K562 (cell line): Measurements from ENCODE around the gene APP. TPM values are rescaled to one million over a fixed set of nuclear protein-coding genes. Genes with fewer than 3 reads are reported as not detected.

ENCODE experiments used
- ATAC-seq: fragments of 200-7000 bp; cut with Tn5 transposase; 3 replicates; pipeline ENCODE4 v1.9.1; 2020; ENCODE audit warnings: moderate library complexity
- BruUV-seq: library from RNA; stranded (reverse); fragments of 400-500 nt; replicated peaks from 2 replicates; lab custom pipeline; 2021; lab: Mats Ljungman, UMichigan
- CTCF ChIA-PET: fragments of 300-600 bp; formaldehyde crosslinking; extraction: SDS; loops from one replicate; lab custom pipeline; 2021; ENCODE audit warnings: low intra/inter-chr PET ratio; lab: Yijun Ruan, JAX
- POLR2A ChIA-PET: fragments of 300-600, 350-650 bp; sonication (Branson Sonifier 250); formaldehyde crosslinking; extraction: SDS; loops from one replicate; lab custom pipeline; 2021; ENCODE audit warnings: antibody characterized with exemption, inconsistent platforms; lab: Yijun Ruan, JAX
- DNase-seq, 4 experiments: peaks; one replicate each; pipeline versions ENCODE4 v3.0.0 to v3.0.0-alpha.2; 2011 to 2018; ENCODE audit warnings: low spot score in 3 of 4, mixed read lengths in 3 of 4; ENCODE audit errors: extremely low read depth in 1 of 4
- FAIRE-seq: peaks from 2 replicates; lab custom pipeline; 2011; peaks lifted over from hg19 to GRCh38; lab: Jason Lieb, UNC
- H2AFZ ChIP-seq: 2 replicates; pipeline ENCODE4 v1.6.0; 2011; ENCODE audit warnings: low read depth, low read length, control low read depth, inconsistent platforms
- H3K27ac ChIP-seq: fragments of 200-600 bp; 3 replicates; pipeline ENCODE4 v1.8.0; 2011; ENCODE audit warnings: low read depth, mild to moderate bottlenecking, control low read depth, inconsistent platforms, low read length, moderate library complexity, mixed read lengths; ENCODE audit errors: extremely low read depth
- H3K27me3 ChIP-seq, 2 experiments: fragments of 300-600 bp in 1 of 2; 2 replicates in 1 of 2; 3 replicates in 1 of 2; pipeline versions ENCODE4 v1.6.0 to v1.8.0; 2011; ENCODE audit warnings: inconsistent platforms in 2 of 2, low read length in 2 of 2, mild to moderate bottlenecking in 1 of 2, mixed read lengths in 1 of 2, moderate library complexity in 1 of 2; ENCODE audit not compliant: control insufficient read depth in 2 of 2, insufficient read depth in 2 of 2
- H3K36me3 ChIP-seq: fragments of 300-600 bp; 3 replicates; pipeline ENCODE4 v1.8.0; 2011; ENCODE audit warnings: mild to moderate bottlenecking, low read length, inconsistent platforms; ENCODE audit not compliant: control insufficient read depth, insufficient read depth
- H3K4me1 ChIP-seq, 2 experiments: fragments of 200-600 bp in 1 of 2; replicated peaks in 1 of 2; 2 replicates in 1 of 2; 3 replicates in 1 of 2; pipeline versions ENCODE4 v1.5.1 to v1.8.0; 2011; ENCODE audit warnings: inconsistent platforms in 2 of 2, low read length in 2 of 2, mild to moderate bottlenecking in 1 of 2, mixed read lengths in 1 of 2, moderate library complexity in 1 of 2; ENCODE audit not compliant: control insufficient read depth in 2 of 2, insufficient read depth in 2 of 2
- H3K4me2 ChIP-seq: 2 replicates; pipeline ENCODE4 v1.6.1; 2011; ENCODE audit warnings: low read length, control low read depth, inconsistent platforms, mixed read lengths; ENCODE audit not compliant: insufficient read depth
- H3K4me3 ChIP-seq: fragments of 200-600 bp; sonication (generic), shearing (Covaris generic); 2 replicates; pipeline ENCODE4 v1.5.1; 2016; ENCODE audit warnings: control low read depth, inconsistent platforms
- H3K79me2 ChIP-seq: fragments of 200-600 bp; 3 replicates; pipeline ENCODE4 v1.8.0; 2011; ENCODE audit warnings: low read length, inconsistent platforms; ENCODE audit not compliant: control insufficient read depth, insufficient read depth
- H3K9ac ChIP-seq, 2 experiments: 2 replicates each; pipeline versions ENCODE4 v1.6.0 to v1.6.1; 2011; ENCODE audit warnings: low read depth in 2 of 2, low read length in 2 of 2, control low read depth in 1 of 2, inconsistent platforms in 1 of 2, mild to moderate bottlenecking in 1 of 2, mixed read lengths in 1 of 2; ENCODE audit not compliant: insufficient read depth in 1 of 2
- H3K9me1 ChIP-seq: one replicate; pipeline ENCODE4 v1.6.0; 2011; ENCODE audit warnings: inconsistent platforms, mild to moderate bottlenecking, low read length, moderate library complexity; ENCODE audit not compliant: control insufficient read depth, insufficient read depth
- H3K9me3 ChIP-seq: replicated peaks from 2 replicates; pipeline ENCODE4 v1.5.1; 2011; ENCODE audit warnings: low read depth, low read length, inconsistent platforms; ENCODE audit not compliant: control insufficient read depth, insufficient read depth
- H4K20me1 ChIP-seq: replicated peaks from 2 replicates; pipeline ENCODE4 v1.6.1; 2011; ENCODE audit warnings: low read length, inconsistent platforms, mixed read lengths; ENCODE audit not compliant: control insufficient read depth, insufficient read depth
- FOXP1 ChIP-seq: sonication (generic); formaldehyde crosslinking; IDR thresholded peaks from 2 replicates; pipeline ENCODE4 v1.8.0; 2022; ENCODE audit warnings: mild to moderate bottlenecking, missing genetic modification reagents
- MIER1 ChIP-seq: fragments of 450-650 bp; IDR thresholded peaks from 2 replicates; pipeline ENCODE4 v1.6.1; 2016; ENCODE audit warnings: antibody characterized with exemption, mild to moderate bottlenecking, low read depth
- MYNN ChIP-seq, 2 experiments: sonication (generic); formaldehyde crosslinking in 1 of 2; IDR thresholded peaks; 2 replicates each; pipeline versions ENCODE4 v1.5.0 to v1.6.1; 2016 to 2020; ENCODE audit warnings: antibody characterized with exemption in 1 of 2, missing genetic modification reagents in 1 of 2
- TRIM24 ChIP-seq, 2 experiments: fragments of 450-650 bp; IDR thresholded peaks; 2 replicates each; pipeline ENCODE4 v1.6.1; 2016
- WGBS: fragments of 100-300 bp; shearing (Covaris generic); methylation state at CpG from one replicate; pipeline ENCODE4 v1.1.6; 2016; ENCODE audit warnings: low coverage, mixed read lengths; ENCODE audit not compliant: insufficient coverage; ENCODE audit errors: missing lambda C conversion rate; 5-methylcytosine and 5-hydroxymethylcytosine counted together
- in situ Hi-C: fragments of 300-500 bp; cut with MboI; formaldehyde crosslinking; loops from 4 replicates; pipeline ENCODE4 v1.15.0; 2018; ENCODE audit warnings: inconsistent platforms, mixed read lengths
- intact Hi-C: fragments of 100-400 bp; cut with micrococcal nuclease; formaldehyde crosslinking; loops from 2 replicates; pipeline ENCODE4 v1.14.2; 2022
- polyA plus RNA-seq, 8 experiments: library from polyadenylated mRNA; depleted of rRNA in 4 of 8; stranded (reverse) in 5 of 8; unstranded in 3 of 8; fragments of >200 nt; fragmentation: Nextera tagmentation in 2 of 8; fragmentation: Illumina TruSeq in 1 of 8; extraction: Ambion mirVana in 2 of 8; extraction: Trizol in 1 of 8; gene quantifications; 2 replicates each; pipeline versions ENCODE4 v1.2.1 to v1.2.3, GENCODE V29; 2011 to 2014; ENCODE audit warnings: inconsistent platforms in 1 of 8, missing spikeins in 1 of 8
- total RNA-seq, 7 experiments: library from RNA; depleted of rRNA in 6 of 7; stranded (reverse); fragments of >200 nt in 6 of 7; fragmentation: Illumina TruSeq in 2 of 7; extraction: Trizol in 2 of 7; gene quantifications; 2 replicates each; pipeline versions ENCODE4 v1.2.1 to v1.2.3, GENCODE V29; 2011 to 2021; ENCODE audit warnings: low replicate concordance in 1 of 7
- TF ChIP-seq, protein P1 (sequence below): sonication (generic); formaldehyde crosslinking; IDR thresholded peaks from 2 replicates; pipeline ENCODE4 v1.8.1; 2023; ENCODE audit warnings: mild to moderate bottlenecking, missing genetic modification reagents

The APP gene
- total and polyA plus RNA-seq, 9 of the 15 experiments (the other 6 are each of a cell fraction or from before 2014, with no cell fraction given), result 0.01 to 1.5 (median 0.16) TPM; not detected in 5

DNA sequence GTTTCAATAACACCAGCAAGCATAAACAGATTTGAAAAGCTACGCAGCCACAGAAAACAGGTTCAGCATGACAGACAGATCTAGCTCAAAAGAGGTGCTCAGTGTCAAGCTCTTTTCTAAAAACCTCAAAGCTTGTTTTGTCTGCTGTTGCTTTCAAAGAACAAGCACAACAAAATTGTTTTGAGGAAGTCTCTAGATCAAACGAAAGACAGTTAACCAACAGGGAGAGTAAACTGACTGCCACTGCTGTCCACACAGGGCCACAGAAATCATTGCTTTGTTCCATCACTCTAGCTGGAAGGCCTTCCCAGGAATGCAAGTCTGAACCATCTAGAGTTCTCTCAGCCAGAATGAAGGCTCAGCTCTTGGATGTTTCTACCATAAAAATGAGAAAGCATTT lies 12.8 kb downstream of the APP start:
- in situ Hi-C loops, result no loop called here

DNA sequence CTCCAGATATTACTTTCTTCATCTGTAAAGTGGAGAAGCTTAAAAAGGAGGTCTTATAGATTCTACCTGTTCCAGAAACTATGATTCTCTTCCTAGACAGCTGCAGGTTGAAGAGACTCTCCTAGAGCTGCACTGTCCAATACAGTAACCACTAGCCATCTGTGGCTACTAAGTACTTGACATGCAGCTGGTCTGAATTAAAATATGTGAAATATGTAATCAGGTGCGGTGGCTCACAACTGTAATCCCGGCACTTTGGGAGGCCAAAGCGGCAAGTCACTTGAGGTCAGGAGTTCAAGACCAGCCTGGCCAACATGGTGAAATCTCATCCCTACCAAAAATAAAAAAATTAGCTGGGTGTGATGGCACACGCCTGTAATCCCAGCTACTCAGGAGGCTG lies 15.8 kb downstream of the APP start:
- POLR2A ChIA-PET, result no interaction called here
- H2AFZ ChIP-seq, result no peak overlapping the region
- no peak overlapping the region for H3K9ac ChIP-seq
- no peaks in the 10 kb centered on the region for H3K4me1 ChIP-seq
- no peak for FAIRE-seq
- no peaks in the 10 kb centered on the region for H4K20me1 ChIP-seq
- H3K9me3 ChIP-seq, result no peaks in the 10 kb centered on the region
- H3K4me2 ChIP-seq, result no peak overlapping the region
- in situ Hi-C loops, result no loop called here
- H3K36me3 ChIP-seq, result no peaks in the 10 kb centered on the region
- no peaks in the 10 kb centered on the region for H3K27me3 ChIP-seq
- intact Hi-C loops, result no loop called here
- H3K27ac ChIP-seq, result no peak overlapping the region
- DNase-seq, result no peak
- CTCF ChIA-PET, result no interaction called here
- no peaks in the 10 kb centered on the region for H3K79me2 ChIP-seq
- H3K4me3 ChIP-seq, result no peak overlapping the region
- H3K9me1 ChIP-seq, result no peaks in the 10 kb centered on the region
- no peak for TF ChIP-seq MIER1
- TF ChIP-seq TRIM24 (IDR thresholded peaks at IDR 0.05), result no peak
- no peak for TF ChIP-seq MYNN (IDR thresholded peaks at IDR 0.05)
- no peak for TF ChIP-seq MYNN (CRISPR knock-in tag; IDR thresholded peaks at IDR 0.05)
- TF ChIP-seq, protein P1, sequence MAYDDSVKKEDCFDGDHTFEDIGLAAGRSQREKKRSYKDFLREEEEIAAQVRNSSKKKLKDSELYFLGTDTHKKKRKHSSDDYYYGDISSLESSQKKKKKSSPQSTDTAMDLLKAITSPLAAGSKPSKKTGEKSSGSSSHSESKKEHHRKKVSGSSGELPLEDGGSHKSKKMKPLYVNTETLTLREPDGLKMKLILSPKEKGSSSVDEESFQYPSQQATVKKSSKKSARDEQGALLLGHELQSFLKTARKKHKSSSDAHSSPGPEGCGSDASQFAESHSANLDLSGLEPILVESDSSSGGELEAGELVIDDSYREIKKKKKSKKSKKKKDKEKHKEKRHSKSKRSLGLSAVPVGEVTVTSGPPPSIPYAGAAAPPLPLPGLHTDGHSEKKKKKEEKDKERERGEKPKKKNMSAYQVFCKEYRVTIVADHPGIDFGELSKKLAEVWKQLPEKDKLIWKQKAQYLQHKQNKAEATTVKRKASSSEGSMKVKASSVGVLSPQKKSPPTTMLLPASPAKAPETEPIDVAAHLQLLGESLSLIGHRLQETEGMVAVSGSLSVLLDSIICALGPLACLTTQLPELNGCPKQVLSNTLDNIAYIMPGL (CRISPR knock-in tag), result no peak
- no peak for ATAC-seq
- WGBS, result 1% methylated on average over 4 of the region's 4 CpGs
- BruUV-seq, result no TSS peak

More for the DNA sequence above, 12.8 kb downstream of the APP start:
- DNase-seq (no peak), FAIRE-seq (no peak), ATAC-seq (no peak)
- no peaks in the 10 kb centered on the region for H3K27me3 ChIP-seq
- ChIA-PET POLR2A (no interaction called here), CTCF (no interaction called here)
- no peaks in the 10 kb centered on the region for H3K36me3 ChIP-seq
- H3K27ac ChIP-seq, result no peak overlapping the region
- H3K4me2 ChIP-seq, result no peak overlapping the region
- H2AFZ ChIP-seq, result no peak overlapping the region
- WGBS, result 0% methylated on average over 2 of the region's 2 CpGs
- H3K9me1 ChIP-seq, result no peaks in the 10 kb centered on the region
- no peaks in the 10 kb centered on the region for H3K9me3 ChIP-seq
- BruUV-seq, result no TSS peak
- H3K4me1 ChIP-seq, result no peaks in the 10 kb centered on the region
- no peaks in the 10 kb centered on the region for H3K79me2 ChIP-seq
- no peak for TF ChIP-seq FOXP1 (CRISPR knock-in tag)
- no peak overlapping the region for H3K9ac ChIP-seq
- no peaks in the 10 kb centered on the region for H4K20me1 ChIP-seq
- H3K4me3 ChIP-seq, result no peak overlapping the region
- intact Hi-C loops, result no loop called here
